ENCODE measurements around the gene STMN1. TPM values are rescaled to one million over a fixed set of nuclear protein-coding genes. Genes with fewer than 3 reads are reported as not detected.

Gene STMN1
- total and polyA plus RNA-seq, 2 experiments from 2014 or later: 227 to 1,890 TPM

DNA sequence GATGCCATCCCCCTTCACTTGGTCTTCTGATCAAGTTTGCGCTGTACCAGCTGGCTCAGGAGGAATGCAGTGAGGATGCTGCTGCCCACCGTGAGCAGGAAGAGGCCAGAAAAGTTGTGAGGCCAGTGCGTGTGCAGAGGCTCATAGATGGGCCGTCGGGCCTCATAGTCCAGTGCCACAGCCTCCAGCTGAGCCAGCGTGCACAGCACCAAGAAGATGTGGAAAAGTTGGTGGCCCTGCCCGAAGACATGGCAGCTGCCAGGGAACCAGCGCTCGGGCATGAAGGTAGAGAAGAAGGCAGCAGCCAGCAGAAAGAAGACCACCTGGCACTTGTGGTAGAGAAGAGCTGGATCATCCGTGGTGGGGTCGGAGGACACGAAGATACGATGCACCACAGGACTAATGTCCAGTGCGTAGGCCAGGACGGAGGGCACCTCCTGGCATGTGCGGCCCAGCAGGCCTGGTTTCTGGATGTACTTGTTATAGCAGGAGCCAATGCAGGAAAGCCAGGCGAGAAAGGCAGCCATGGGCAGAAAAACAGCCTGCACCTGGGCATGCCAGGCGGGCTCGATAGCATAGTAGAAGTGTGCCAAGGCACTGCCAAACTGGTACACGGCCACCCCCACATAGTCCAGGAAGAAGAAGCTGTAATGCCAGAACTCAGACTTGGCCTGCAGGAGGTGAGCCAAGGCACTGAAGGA lies 43.3 kb downstream of the STMN1 start (continued):
- TF ChIP-seq, protein P1, sequence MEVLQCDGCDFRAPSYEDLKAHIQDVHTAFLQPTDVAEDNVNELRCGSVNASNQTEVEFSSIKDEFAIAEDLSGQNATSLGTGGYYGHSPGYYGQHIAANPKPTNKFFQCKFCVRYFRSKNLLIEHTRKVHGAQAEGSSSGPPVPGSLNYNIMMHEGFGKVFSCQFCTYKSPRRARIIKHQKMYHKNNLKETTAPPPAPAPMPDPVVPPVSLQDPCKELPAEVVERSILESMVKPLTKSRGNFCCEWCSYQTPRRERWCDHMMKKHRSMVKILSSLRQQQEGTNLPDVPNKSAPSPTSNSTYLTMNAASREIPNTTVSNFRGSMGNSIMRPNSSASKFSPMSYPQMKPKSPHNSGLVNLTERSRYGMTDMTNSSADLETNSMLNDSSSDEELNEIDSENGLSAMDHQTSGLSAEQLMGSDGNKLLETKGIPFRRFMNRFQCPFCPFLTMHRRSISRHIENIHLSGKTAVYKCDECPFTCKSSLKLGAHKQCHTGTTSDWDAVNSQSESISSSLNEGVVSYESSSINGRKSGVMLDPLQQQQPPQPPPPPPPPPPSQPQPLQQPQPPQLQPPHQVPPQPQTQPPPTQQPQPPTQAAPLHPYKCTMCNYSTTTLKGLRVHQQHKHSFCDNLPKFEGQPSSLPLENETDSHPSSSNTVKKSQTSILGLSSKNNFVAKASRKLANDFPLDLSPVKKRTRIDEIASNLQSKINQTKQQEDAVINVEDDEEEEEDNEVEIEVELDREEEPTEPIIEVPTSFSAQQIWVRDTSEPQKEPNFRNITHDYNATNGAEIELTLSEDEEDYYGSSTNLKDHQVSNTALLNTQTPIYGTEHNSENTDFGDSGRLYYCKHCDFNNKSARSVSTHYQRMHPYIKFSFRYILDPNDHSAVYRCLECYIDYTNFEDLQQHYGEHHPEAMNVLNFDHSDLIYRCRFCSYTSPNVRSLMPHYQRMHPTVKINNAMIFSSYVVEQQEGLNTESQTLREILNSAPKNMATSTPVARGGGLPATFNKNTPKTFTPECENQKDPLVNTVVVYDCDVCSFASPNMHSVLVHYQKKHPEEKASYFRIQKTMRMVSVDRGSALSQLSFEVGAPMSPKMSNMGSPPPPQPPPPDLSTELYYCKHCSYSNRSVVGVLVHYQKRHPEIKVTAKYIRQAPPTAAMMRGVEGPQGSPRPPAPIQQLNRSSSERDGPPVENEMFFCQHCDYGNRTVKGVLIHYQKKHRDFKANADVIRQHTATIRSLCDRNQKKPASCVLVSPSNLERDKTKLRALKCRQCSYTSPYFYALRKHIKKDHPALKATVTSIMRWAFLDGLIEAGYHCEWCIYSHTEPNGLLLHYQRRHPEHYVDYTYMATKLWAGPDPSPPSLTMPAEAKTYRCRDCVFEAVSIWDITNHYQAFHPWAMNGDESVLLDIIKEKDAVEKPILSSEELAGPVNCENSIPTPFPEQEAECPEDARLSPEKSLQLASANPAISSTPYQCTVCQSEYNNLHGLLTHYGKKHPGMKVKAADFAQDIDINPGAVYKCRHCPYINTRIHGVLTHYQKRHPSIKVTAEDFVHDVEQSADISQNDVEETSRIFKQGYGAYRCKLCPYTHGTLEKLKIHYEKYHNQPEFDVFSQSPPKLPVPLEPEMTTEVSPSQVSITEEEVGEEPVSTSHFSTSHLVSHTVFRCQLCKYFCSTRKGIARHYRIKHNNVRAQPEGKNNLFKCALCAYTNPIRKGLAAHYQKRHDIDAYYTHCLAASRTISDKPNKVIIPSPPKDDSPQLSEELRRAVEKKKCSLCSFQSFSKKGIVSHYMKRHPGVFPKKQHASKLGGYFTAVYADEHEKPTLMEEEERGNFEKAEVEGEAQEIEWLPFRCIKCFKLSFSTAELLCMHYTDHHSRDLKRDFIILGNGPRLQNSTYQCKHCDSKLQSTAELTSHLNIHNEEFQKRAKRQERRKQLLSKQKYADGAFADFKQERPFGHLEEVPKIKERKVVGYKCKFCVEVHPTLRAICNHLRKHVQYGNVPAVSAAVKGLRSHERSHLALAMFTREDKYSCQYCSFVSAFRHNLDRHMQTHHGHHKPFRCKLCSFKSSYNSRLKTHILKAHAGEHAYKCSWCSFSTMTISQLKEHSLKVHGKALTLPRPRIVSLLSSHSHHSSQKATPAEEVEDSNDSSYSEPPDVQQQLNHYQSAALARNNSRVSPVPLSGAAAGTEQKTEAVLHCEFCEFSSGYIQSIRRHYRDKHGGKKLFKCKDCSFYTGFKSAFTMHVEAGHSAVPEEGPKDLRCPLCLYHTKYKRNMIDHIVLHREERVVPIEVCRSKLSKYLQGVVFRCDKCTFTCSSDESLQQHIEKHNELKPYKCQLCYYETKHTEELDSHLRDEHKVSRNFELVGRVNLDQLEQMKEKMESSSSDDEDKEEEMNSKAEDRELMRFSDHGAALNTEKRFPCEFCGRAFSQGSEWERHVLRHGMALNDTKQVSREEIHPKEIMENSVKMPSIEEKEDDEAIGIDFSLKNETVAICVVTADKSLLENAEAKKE (CRISPR knock-in tag; IDR thresholded peaks at IDR 0.05): no peak
- TF ChIP-seq ZNF331 (CRISPR knock-in tag; IDR thresholded peaks at IDR 0.05; ENCODE audit: low read depth) (no peak), EZH2 (IDR thresholded peaks at IDR 0.05; ENCODE audit: low read depth, unreplicated experiment) (no peak)

DNA sequence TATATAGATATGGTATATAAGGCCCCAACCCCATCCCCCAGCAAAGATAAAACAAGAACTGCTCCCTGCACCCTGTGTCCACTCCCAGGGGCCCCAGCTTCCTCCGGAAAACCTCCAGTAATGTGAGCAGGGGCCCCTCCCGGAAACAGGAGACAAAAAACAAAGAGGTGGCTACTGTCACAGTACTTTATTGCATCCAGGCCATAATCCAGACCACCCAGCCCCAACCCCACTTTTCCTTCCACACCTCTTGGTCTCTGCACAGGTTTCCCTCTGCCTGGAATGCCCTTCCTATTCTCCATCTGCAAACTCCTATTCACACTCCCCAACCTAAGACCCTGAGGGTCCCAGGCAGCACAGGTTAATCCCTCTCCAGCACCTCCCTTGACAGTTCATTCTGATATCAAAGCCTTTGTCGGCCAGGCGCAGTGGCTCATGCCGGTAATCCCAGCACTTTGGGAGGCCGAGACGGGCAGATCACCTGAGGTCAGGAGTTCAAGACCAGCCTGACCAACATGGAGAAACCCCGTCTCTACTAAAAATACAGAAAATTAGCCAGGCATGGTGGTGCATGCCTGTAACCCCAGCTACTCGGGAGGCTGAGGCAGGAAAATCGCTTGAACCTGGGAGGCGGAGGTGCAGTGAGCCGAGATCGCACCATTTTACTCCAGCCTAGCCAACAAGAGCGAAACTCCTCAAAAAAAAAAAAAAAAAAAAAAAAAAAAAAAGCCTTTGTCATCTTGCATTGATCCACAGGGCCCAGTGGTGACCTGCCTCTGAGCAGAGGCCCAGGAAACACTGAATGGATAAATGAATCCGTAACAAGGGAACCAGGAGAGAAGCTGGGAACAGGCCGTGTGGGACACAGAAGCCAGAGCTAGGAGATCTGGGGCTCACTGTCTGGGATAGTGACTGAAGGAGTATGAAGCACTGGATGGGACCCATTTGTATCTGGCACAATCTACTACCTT lies 44.6 kb downstream of the STMN1 start:
- Mint-ChIP-seq H3K36me3 (ENCODE audit: low read depth) (peaks cover 2% of the 10 kb centered on the region; the same call in 1 of the 3 replicates), H3K9me3 (peaks cover 3% of the 10 kb centered on the region; the same call in 2 of the 3 replicates), H3K4me1 (peaks cover 14% of the 10 kb centered on the region), H3K27me3 (ENCODE audit: insufficient read depth, low read depth, poor library complexity) (peaks cover 10% of the 10 kb centered on the region), H3K4me3 (no peak overlapping the region), H3K27ac (peak overlapping the region; percentile 18; the same call in 1 of the 2 replicates)
- 0 out of 2 replicates have a peak, but pooled peaks cover 3% of the 10 kb centered on the region for H3F3A ChIP-seq (replicated peaks; ENCODE audit: low read depth)
- H3K4me1 ChIP-seq (ENCODE audit: insufficient read depth): peaks cover 11% of the 10 kb centered on the region
- no peak overlapping the region for H2AFZ ChIP-seq
- no peak overlapping the region for H3K4me3 ChIP-seq
- no peak overlapping the region for H3K4me2 ChIP-seq
- H3K27ac ChIP-seq (ENCODE audit: low read depth): no peak overlapping the region
- H4K20me1 ChIP-seq (replicated peaks; ENCODE audit: insufficient read depth): no peaks in the 10 kb centered on the region
- TF ChIP-seq, protein P2, sequence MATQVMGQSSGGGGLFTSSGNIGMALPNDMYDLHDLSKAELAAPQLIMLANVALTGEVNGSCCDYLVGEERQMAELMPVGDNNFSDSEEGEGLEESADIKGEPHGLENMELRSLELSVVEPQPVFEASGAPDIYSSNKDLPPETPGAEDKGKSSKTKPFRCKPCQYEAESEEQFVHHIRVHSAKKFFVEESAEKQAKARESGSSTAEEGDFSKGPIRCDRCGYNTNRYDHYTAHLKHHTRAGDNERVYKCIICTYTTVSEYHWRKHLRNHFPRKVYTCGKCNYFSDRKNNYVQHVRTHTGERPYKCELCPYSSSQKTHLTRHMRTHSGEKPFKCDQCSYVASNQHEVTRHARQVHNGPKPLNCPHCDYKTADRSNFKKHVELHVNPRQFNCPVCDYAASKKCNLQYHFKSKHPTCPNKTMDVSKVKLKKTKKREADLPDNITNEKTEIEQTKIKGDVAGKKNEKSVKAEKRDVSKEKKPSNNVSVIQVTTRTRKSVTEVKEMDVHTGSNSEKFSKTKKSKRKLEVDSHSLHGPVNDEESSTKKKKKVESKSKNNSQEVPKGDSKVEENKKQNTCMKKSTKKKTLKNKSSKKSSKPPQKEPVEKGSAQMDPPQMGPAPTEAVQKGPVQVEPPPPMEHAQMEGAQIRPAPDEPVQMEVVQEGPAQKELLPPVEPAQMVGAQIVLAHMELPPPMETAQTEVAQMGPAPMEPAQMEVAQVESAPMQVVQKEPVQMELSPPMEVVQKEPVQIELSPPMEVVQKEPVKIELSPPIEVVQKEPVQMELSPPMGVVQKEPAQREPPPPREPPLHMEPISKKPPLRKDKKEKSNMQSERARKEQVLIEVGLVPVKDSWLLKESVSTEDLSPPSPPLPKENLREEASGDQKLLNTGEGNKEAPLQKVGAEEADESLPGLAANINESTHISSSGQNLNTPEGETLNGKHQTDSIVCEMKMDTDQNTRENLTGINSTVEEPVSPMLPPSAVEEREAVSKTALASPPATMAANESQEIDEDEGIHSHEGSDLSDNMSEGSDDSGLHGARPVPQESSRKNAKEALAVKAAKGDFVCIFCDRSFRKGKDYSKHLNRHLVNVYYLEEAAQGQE (IDR thresholded peaks at IDR 0.05; ENCODE audit: unreplicated experiment): no peak
- TF ChIP-seq EZH2phosphoT487 (IDR thresholded peaks at IDR 0.05; ENCODE audit: unreplicated experiment) (no peak), JUNB (IDR thresholded peaks at IDR 0.05; ENCODE audit: unreplicated experiment) (no peak), NANOG (IDR thresholded peaks at IDR 0.05; ENCODE audit: borderline replicate concordance) (no peak), CREB1 (CRISPR knock-in tag; IDR thresholded peaks at IDR 0.05; ENCODE audit: low read depth) (no peak), STAT1 (IDR thresholded peaks at IDR 0.05; ENCODE audit: unreplicated experiment) (no peak), EZH2 (IDR thresholded peaks at IDR 0.05; ENCODE audit: low read depth, unreplicated experiment) (no peak)
- H3K27me3 ChIP-seq (ENCODE audit: insufficient read depth): no peaks in the 10 kb centered on the region
- H3K36me3 ChIP-seq (ENCODE audit: insufficient read depth): no peaks in the 10 kb centered on the region
- ATAC-seq (no peak), DNase-seq (ENCODE audit: low spot score) (no peak)
- H3K79me2 ChIP-seq (replicated peaks; ENCODE audit: insufficient read depth): peaks cover 25% of the 10 kb centered on the region
- H3K9me2 ChIP-seq (ENCODE audit: insufficient read depth): no peaks in the 10 kb centered on the region

All from GM23338 (cell line).